Left ventricle myocardium superior (tissue), 1 donor: ENCODE results near the gene DENND11. TPM values are rescaled to one million over a fixed set of nuclear protein-coding genes. Genes with fewer than 3 reads are reported as not detected.

Experiments used
- ATAC-seq: fragments of 200-7000 bp; cut with Tn5 transposase; one replicate; pipeline ENCODE4 v1.9.1; 2020; ENCODE audit warnings: mild to moderate bottlenecking, moderate library complexity
- DNase-seq: peaks from one replicate; pipeline ENCODE4 v3.0.0-alpha.2; 2020
- intact Hi-C: fragments of 100-400 bp; cut with micrococcal nuclease; formaldehyde crosslinking; loops from one replicate; pipeline ENCODE4 v1.11.0; 2022
- long read RNA-seq: library from polyadenylated mRNA; unstranded; transcript quantifications from one replicate; pipeline ENCODE4 v2.0.0, GENCODE V29; 2021
- total RNA-seq: library from RNA; stranded (reverse); fragmentation: NEBNext Ultra II Directional; extraction: Animal tissue kit (Norgen Biotek cat#: 25700); gene quantifications from one replicate; pipeline ENCODE4 v1.2.1, GENCODE V29; 2021
- donor health status: DM: no; HTN: yes; CAD: no; lungs with severe emphysema.

Gene DENND11
- 10.8 TPM for total RNA-seq
- long read RNA-seq, full-length matches to known transcripts = 7 of 12 reads
- long read RNA-seq, partial matches to known transcripts = 1 of 12 reads
- long read RNA-seq, other reads (novel, unspliced or antisense) = 4 of 12 reads

DNA sequence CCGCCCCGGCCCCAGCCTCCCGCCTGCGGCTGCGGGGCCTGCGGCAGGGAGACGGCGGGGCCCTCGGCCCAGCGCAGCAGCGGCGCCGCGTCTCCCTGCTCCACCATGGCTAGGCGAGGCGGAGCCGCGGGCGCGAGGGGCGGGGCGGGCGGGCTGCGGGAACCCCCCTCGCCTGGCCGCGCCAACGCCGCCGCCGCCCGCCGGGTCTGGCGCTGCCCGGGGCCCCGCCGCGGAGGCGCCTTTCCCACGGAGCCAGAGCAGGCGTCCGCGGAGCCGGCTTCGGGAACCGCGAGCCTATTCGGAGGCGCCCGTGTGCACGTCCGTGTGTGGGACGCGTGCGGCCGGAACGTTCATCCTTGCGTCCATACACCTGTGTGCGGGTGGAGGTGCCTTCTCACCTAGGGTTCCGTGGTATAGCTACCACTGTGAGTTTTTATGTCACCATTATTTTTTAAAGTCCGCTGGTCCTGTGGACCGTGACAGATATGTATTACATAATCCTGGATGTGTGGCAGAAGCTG is at the start of gene DENND11:
Gene DENND11, minus strand, starts transcription at position 120 of the 521 bp plus-strand sequence. Its CDS starts 13 bp downstream, at position 107.
- intact Hi-C loops = no loop called here
- ATAC-seq = peak; percentile 79
- peak; percentile 77 for DNase-seq

- DNase-seq = no peak
- no peak for ATAC-seq
- intact Hi-C loops = no loop called here
These were observed 46.4 kb upstream of the DENND11 start for GRCh38 chr7:141748396-141748795.

- no peak for ATAC-seq
- no peak for DNase-seq
- intact Hi-C loops = no loop called here
These were observed 42.2 kb upstream of the DENND11 start for GRCh38 chr7:141744131-141744530.

DNA sequence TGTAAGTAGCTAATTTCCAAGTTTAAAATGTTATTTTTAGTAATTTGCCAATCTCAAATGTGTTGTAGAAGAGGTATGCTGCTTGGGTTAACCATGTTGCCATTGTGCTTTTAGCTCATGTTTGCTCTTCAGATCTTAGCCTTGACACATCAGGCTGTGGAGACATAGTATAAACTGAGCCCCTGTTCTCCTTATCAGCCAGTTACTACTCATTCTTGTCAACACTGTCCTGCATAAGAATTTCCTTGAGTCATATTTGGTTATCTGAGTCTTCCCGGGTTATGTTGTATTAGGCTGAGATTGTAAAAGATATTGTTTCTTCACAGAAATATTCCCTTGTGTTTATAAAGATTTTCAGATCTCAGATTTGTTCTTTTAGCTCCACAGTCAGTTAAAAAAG is 40.3 kb upstream of the DENND11 start:
- ATAC-seq = no peak
- intact Hi-C loops = no loop called here
- DNase-seq = no peak

- ATAC-seq = no peak
- DNase-seq = no peak
- intact Hi-C loops = no loop called here
These were observed 37.3 kb upstream of the DENND11 start for GRCh38 chr7:141739250-141739649.

- intact Hi-C loops = no loop called here
- ATAC-seq (no peak), DNase-seq (no peak)
These were observed 36.6 kb upstream of the DENND11 start for GRCh38 chr7:141738592-141739013.

DNA sequence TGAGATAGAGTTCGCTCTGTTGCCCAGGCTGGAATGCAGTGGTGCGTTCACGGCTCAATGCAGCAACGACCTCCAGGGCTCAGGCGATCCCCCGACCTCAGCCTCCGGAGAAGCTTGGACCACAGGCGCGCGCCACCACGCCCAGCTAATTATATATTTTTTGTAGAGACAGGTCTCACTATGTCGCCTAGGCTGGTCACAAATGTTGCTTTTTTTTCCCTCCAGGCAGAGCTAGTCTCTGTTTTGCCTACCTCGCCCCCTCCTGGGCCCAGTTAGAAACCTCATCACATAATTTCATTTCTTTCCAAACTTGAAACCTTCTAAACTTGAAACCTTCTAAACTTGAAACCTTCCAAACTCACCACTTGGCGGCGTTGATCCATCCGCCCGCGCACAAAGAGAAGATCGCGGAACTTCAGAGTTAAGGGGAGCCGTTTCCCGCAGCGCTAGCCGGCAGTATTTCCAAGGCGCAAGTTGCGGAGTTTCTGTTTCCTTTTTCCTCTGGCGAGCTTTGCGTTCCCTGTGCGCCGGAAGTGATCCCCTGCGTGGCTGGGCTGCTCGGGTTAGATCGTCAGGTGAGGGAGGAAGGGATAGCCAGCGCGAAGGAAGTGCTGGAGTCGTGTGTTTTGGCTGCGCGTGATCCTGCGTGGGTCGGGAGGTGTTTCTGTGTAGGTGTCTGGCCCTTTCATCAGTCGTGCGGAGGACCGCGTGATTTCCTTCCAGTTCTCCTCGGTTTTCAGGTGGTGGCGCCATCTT is 36.0 kb upstream of the DENND11 start, which contains the start of gene SSBP1:
Gene SSBP1, plus strand, starts transcription at position 523 of the 756 bp plus-strand sequence. CDS start 809 bp downstream, outside the sequence.
- peak; percentile 97 for ATAC-seq
- peak; percentile 89 for DNase-seq
- intact Hi-C loops = no loop called here

DNA sequence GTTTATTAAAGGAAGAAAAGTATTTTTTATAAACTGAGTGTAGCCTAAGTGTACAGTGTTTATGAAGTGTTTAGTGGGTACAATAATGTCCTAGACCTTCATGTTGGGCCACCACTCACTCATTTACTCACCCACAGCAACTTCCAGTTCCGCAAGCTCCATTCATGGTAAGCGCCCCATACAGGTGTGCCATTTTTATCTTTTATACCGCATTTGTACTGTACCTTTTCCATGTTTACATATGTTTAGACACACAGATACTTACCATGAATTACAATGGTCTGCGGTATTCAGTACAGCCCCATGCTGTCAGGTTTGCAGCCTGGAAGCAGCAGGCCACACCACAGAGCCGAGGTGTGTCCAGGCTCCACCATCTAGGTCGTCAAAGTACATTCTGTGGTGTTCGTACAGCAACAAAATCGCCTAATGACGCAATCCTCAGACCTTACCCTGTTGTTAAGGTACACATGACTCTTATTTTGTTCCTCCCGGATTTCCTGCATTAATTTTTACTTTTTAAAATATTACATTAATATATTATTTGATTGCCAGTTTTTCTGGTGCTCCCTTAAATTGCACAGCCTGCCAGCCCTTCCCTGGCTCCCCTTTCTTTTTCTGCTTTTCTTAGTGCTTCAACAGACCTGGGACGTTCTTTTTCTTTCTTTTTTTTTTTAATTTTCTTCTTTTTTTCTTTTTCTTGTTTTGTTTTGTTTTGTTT is 35.3 kb upstream of the DENND11 start:
- ATAC-seq = no peak
- DNase-seq = no peak
- intact Hi-C loops = no loop called here

DNA sequence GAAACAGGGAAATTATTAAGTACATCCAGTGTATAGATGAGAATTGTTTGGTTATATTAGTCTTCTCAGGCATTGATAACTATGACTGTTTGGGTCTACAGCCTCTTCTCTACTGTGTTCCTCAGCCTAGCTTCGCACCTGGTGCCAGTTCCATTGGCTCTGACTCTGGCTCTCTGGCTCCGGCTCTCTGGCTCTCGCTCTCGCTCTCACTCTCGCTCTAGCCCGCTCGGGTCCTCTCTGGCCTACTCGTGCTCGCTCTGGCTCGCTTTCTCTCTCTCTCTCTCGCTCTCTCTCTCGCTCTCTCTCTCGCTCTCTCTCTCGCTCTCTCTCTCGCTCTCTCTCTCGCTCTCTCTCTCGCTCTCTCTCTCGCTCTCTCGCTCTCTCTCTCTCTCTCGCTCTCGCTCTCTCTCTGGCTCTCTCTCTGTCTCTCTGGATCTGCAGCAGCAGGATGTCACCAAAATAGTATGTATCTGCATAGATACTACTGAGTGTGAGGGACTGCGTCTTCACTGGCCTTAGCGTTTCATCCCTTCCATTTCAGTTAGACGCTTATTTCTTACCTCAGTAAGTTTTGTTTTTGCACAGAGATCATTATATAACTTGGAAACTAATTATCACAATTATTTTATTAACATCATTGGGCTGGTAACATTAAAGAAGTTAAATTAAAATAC is 29.6 kb upstream of the DENND11 start:
- ATAC-seq (peak; percentile 70), DNase-seq (peak; percentile 37)
- intact Hi-C loops = no loop called here

- intact Hi-C loops = no loop called here
- DNase-seq (no peak), ATAC-seq (no peak)
These were observed 27.1 kb upstream of the DENND11 start for GRCh38 chr7:141729020-141729419.

DNA sequence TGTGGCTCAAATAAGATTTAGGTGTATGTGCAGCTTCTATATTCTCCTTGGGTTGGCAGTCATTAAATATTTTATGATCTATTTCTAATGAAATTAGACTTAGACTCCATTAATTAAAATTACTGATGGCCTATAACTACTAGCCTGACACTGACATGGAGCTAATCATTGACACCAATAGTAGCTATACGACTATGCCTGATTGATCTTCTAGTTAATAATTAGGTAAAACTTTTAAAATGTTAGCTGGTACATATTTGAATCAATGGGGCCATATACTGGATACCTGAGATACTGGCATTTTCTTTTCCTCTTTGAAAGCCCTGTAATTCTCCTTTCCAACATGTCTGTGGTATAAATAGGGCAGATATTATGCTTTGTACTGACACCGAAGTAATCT is 20.6 kb upstream of the DENND11 start:
- intact Hi-C loops = no loop called here
- no peak for DNase-seq
- no peak for ATAC-seq

DNA sequence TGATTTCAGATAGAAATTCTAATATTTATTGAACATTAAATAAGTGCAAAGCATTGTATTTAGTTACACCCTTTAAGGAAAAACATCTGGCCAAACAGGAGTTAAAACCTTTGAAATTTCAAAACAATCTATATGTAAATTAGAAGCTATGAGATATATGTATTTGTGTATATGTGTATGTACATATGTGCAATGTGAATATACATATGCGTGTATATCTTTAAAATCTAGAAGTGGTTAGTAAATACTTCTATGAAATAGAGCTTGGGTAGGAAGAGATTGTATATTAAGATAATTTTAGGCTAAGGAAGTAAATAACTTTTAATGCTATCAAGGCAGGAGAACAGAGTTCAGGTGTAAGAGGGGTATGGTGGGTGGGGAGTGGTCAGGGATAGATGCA is 15.5 kb upstream of the DENND11 start:
- DNase-seq (no peak), ATAC-seq (no peak)
- intact Hi-C loops = loop anchor here (10.0 kb wide), 1 partner anchor 63 kb away; no protein-coding TSS in a partner anchor

GRCh38 chr7:141715794-141716689 is 14.1 kb upstream of the DENND11 start:
- ATAC-seq (no peak), DNase-seq (no peak)
- intact Hi-C loops = loop anchor here (10.0 kb wide), 1 partner anchor 61 kb away; no protein-coding TSS in a partner anchor

DNA sequence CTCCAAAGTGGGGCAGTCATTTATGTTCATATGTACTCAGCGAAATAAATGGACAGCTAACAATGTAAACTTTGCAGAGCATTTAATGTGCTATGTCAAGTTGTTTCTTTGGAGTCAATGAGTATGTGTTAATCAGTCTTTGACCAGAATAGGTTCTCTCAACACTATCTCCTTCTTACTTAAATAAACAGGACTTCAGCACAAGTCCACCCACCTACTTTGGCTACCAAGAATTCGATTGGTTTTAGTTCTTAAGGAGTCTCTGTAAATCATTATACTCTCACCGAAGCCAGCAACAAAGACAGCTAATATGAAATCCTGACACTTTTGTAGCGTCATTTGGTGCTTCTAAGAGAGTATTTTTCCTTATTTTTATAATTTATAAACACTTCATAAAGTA is 13.1 kb upstream of the DENND11 start:
- ATAC-seq (no peak), DNase-seq (no peak)
- intact Hi-C loops = loop anchor here (10.0 kb wide), 1 partner anchor 60 kb away; no protein-coding TSS in a partner anchor

GRCh38 chr7:141714571-141714970 is 12.6 kb upstream of the DENND11 start:
- DNase-seq (no peak), ATAC-seq (no peak)
- intact Hi-C loops = loop anchor here (10.0 kb wide), 1 partner anchor 60 kb away; no protein-coding TSS in a partner anchor

GRCh38 chr7:141713890-141714289 is 11.9 kb upstream of the DENND11 start:
- intact Hi-C loops = loop anchor here (10.0 kb wide), 1 partner anchor 59 kb away; no protein-coding TSS in a partner anchor
- ATAC-seq = no peak
- DNase-seq = no peak

DNA sequence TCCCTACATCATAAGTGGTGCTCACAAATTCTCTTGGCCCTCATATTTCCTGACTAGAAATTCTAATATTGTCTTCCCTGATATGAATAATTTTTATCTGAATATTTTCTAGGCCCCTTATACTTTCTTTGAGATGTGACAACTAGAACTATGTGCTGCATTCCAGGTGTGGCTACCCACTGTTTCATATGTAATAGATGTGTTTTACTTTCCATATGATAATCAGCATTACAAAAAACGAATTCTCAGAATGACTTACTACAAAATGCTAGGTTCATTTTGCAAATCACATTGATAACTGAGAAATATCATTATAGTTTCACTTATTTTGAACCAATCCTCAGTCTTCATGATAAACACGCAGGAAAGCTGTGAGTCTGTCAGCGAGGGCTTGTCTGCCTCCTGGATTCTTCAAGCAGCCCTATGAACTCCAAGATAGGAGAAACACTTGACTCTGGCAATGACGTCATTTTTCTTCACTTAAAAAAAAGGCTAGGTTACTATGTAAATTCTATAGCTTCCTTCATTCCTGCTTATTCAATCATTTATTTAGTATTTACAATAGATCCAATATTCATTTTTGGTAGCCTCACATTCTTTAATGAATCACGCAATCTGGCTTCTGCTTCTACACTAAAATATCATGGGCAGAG is 10.8 kb upstream of the DENND11 start:
- DNase-seq = no peak
- ATAC-seq = no peak
- intact Hi-C loops = loop anchor here (10.0 kb wide), 1 partner anchor 58 kb away; no protein-coding TSS in a partner anchor

GRCh38 chr7:141710301-141710700 is 8.3 kb upstream of the DENND11 start:
- DNase-seq = no peak
- intact Hi-C loops = loop anchor here (10.0 kb wide), 1 partner anchor 56 kb away; no protein-coding TSS in a partner anchor
- ATAC-seq = no peak
